HG02884 (cell line): ENCODE measurements around the gene MYBPC1.
"Not testable (repeated sequence)": the region's sequence is repeated elsewhere in the genome, so short reads cannot be mapped to it uniquely, and the experiment has no call there.

Experiments
- ATAC-seq: cut with Tn5 transposase; IDR thresholded peaks from one replicate; pipeline ENCODE4 v1.9.1; 2021; ENCODE audit warnings: mild to moderate bottlenecking, moderate library complexity; ENCODE audit not compliant: unreplicated experiment

Gene MYBPC1

GRCh38 chr12:101653503-101653902 lies 58.7 kb downstream of the MYBPC1 start:
- no peak for ATAC-seq

GRCh38 chr12:101654442-101654841 lies 59.7 kb downstream of the MYBPC1 start:
- no peak for ATAC-seq

GRCh38 chr12:101655393-101655792 lies 60.6 kb downstream of the MYBPC1 start:
- ATAC-seq = no peak

- ATAC-seq = not testable (repeated sequence)
Observed at GRCh38 chr12:101660662-101661061, 65.9 kb downstream of the MYBPC1 start.

- no peak for ATAC-seq
Observed at GRCh38 chr12:101663298-101663697, 68.5 kb downstream of the MYBPC1 start.

GRCh38 chr12:101664992-101665391 lies 70.2 kb downstream of the MYBPC1 start:
- ATAC-seq = no peak

- no peak for ATAC-seq
Observed at GRCh38 chr12:101666052-101666728, 71.4 kb downstream of the MYBPC1 start.

GRCh38 chr12:101667591-101667990 lies 72.8 kb downstream of the MYBPC1 start:
- no peak for ATAC-seq

GRCh38 chr12:101670007-101670671 lies 75.4 kb downstream of the MYBPC1 start:
- ATAC-seq = no peak

- ATAC-seq = peak; percentile 95
Observed at GRCh38 chr12:101671157-101671791, 76.5 kb downstream of the MYBPC1 start.

GRCh38 chr12:101671833-101672232 lies 77.1 kb downstream of the MYBPC1 start:
- no peak for ATAC-seq

GRCh38 chr12:101675555-101675954 lies 80.8 kb downstream of the MYBPC1 start:
- no peak for ATAC-seq

- not testable (repeated sequence) for ATAC-seq
Observed at GRCh38 chr12:101676497-101676896, 81.7 kb downstream of the MYBPC1 start.

GRCh38 chr12:101678081-101678480 lies 83.3 kb downstream of the MYBPC1 start:
- ATAC-seq = no peak

GRCh38 chr12:101680240-101680639 lies 85.5 kb downstream of the MYBPC1 start:
- no peak for ATAC-seq

GRCh38 chr12:101680647-101681046 lies 85.9 kb downstream of the MYBPC1 start:
- ATAC-seq = no peak

GRCh38 chr12:101681627-101682026 lies 86.9 kb downstream of the MYBPC1 start:
- ATAC-seq = not testable (repeated sequence)

- no peak for ATAC-seq
Observed at GRCh38 chr12:101685092-101685491, 90.3 kb downstream of the MYBPC1 start.

GRCh38 chr12:101686176-101686575 lies 91.4 kb downstream of the MYBPC1 start:
- ATAC-seq = no peak

- no peak for ATAC-seq
Observed at GRCh38 chr12:101690544-101691098, 95.8 kb downstream of the MYBPC1 start.

GRCh38 chr12:101691503-101692096 lies 96.8 kb downstream of the MYBPC1 start:
- ATAC-seq = no peak
